ENCODE results near the gene PPP1CB. TPM values are rescaled to one million over a fixed set of nuclear protein-coding genes. Genes with fewer than 3 reads are reported as not detected.

PPP1CB gene
- total RNA-seq, 1 donor from 2014 or later = 135 TPM

- DNase-seq (no peak), ATAC-seq (ENCODE audit: low read depth) (no peak)
- Mint-ChIP-seq H3K9me3 (no peaks in the 10 kb centered on the region), H3K4me3 (no peak overlapping the region), H3K36me3 (ENCODE audit: low read depth) (no peaks in the 10 kb centered on the region), H3K4me1 (peaks cover 17% of the 10 kb centered on the region), H3K27me3 (no peaks in the 10 kb centered on the region), H3K27ac (no peak overlapping the region)
- CTCF ChIA-PET = no interaction called here
- intact Hi-C loops (cut with micrococcal nuclease) = no loop called here
- POLR2A ChIA-PET = no interaction called here
- TF ChIP-seq CTCF (IDR thresholded peaks at IDR 0.05) = no peak
Observed at GRCh38 chr2:28745225-28745624, 6.4 kb upstream of the PPP1CB start.

GRCh38 chr2:28745876-28746275 is 5.8 kb upstream of the PPP1CB start:
- no peak overlapping the region for H3K27ac Mint-ChIP-seq
- intact Hi-C loops (cut with micrococcal nuclease) = no loop called here
- H3K4me3 Mint-ChIP-seq = no peak overlapping the region

GRCh38 chr2:28746429-28747111 is 5.1 kb upstream of the PPP1CB start:
- no peaks in the 10 kb centered on the region for H3K27me3 Mint-ChIP-seq
- H3K36me3 Mint-ChIP-seq (ENCODE audit: low read depth) = peaks cover 5% of the 10 kb centered on the region
- H3K9me3 Mint-ChIP-seq = no peaks in the 10 kb centered on the region
- DNase-seq = no peak
- H3K4me1 Mint-ChIP-seq = peaks cover 27% of the 10 kb centered on the region
- TF ChIP-seq CTCF (IDR thresholded peaks at IDR 0.05) = no peak
- ChIA-PET CTCF (no interaction called here), POLR2A (no interaction called here)
- H3K27ac Mint-ChIP-seq = no peak overlapping the region
- intact Hi-C loops (cut with micrococcal nuclease) = no loop called here
- ATAC-seq (ENCODE audit: low read depth) = no peak
- no peak overlapping the region for H3K4me3 Mint-ChIP-seq

More at GRCh38 chr2:28745876-28746275, 5.8 kb upstream of the PPP1CB start:
- peaks cover 2% of the 10 kb centered on the region for H3K36me3 Mint-ChIP-seq (ENCODE audit: low read depth)
- ChIA-PET CTCF (no interaction called here), POLR2A (no interaction called here)
- H3K9me3 Mint-ChIP-seq = no peaks in the 10 kb centered on the region
- ATAC-seq (ENCODE audit: low read depth) (no peak), DNase-seq (no peak)
- peaks cover 24% of the 10 kb centered on the region for H3K4me1 Mint-ChIP-seq
- H3K27me3 Mint-ChIP-seq = no peaks in the 10 kb centered on the region
- no peak for TF ChIP-seq CTCF (IDR thresholded peaks at IDR 0.05)

GRCh38 chr2:28747714-28748113 is 3.9 kb upstream of the PPP1CB start:
- TF ChIP-seq CTCF (IDR thresholded peaks at IDR 0.05) = no peak
- Mint-ChIP-seq H3K9me3 (no peaks in the 10 kb centered on the region), H3K4me3 (no peak overlapping the region), H3K36me3 (ENCODE audit: low read depth) (peaks cover 14% of the 10 kb centered on the region), H3K27me3 (no peaks in the 10 kb centered on the region), H3K4me1 (peaks cover 30% of the 10 kb centered on the region), H3K27ac (no peak overlapping the region)
- ChIA-PET POLR2A (interaction anchor here (0.9 kb wide), 1 partner anchor 32 kb away, joined by 3 read pairs; no protein-coding TSS in a partner anchor), CTCF (interaction anchor here (1.3 kb wide), 1 partner anchor 153 kb away, joined by 7 read pairs; no protein-coding TSS in a partner anchor)
- intact Hi-C loops (cut with micrococcal nuclease) = no loop called here
- ATAC-seq (ENCODE audit: low read depth) = no peak
- DNase-seq = no peak

- Mint-ChIP-seq H3K27me3 (no peaks in the 10 kb centered on the region), H3K27ac (no peak overlapping the region), H3K9me3 (no peaks in the 10 kb centered on the region), H3K36me3 (ENCODE audit: low read depth) (peaks cover 17% of the 10 kb centered on the region), H3K4me1 (peaks cover 33% of the 10 kb centered on the region), H3K4me3 (no peak overlapping the region)
- intact Hi-C loops (cut with micrococcal nuclease) = no loop called here
- POLR2A ChIA-PET = interaction anchor here (0.9 kb wide), 1 partner anchor 32 kb away, joined by 3 read pairs; no protein-coding TSS in a partner anchor
- DNase-seq (no peak), ATAC-seq (ENCODE audit: low read depth) (no peak)
- no peak for TF ChIP-seq CTCF (IDR thresholded peaks at IDR 0.05)
- CTCF ChIA-PET = interaction anchor here (1.3 kb wide), 1 partner anchor 154 kb away, joined by 7 read pairs; no protein-coding TSS in a partner anchor
Observed at GRCh38 chr2:28748176-28748575, 3.5 kb upstream of the PPP1CB start.

Data from activated B cell treated with CpG ODN at 0.5 μM for 24 hours (primary cell).